ENCODE results near the gene NEDD8.

NEDD8 gene

DNA sequence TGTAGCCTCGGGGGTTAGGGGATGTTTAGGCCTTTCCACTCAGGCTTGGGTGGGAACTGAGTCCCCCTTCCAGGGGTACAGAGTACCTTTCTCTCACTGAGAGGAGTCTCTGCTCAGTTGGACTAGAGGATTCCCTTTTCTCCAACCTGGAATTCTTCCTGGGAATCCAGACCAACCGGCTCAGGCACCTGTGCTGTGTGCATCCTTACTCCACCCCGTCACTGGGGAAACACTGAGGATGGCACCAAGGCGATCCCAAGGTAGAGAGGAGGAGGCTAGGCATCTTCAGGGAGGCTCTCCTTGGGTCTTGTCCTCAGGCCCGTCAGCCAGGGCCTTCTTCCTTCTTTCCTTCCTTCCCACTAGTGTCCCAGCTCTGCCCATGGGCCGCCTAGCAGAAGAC lies 31.7 kb upstream of the NEDD8 start:
- no peak for DNase-seq (ENCODE audit: low read depth)

DNA sequence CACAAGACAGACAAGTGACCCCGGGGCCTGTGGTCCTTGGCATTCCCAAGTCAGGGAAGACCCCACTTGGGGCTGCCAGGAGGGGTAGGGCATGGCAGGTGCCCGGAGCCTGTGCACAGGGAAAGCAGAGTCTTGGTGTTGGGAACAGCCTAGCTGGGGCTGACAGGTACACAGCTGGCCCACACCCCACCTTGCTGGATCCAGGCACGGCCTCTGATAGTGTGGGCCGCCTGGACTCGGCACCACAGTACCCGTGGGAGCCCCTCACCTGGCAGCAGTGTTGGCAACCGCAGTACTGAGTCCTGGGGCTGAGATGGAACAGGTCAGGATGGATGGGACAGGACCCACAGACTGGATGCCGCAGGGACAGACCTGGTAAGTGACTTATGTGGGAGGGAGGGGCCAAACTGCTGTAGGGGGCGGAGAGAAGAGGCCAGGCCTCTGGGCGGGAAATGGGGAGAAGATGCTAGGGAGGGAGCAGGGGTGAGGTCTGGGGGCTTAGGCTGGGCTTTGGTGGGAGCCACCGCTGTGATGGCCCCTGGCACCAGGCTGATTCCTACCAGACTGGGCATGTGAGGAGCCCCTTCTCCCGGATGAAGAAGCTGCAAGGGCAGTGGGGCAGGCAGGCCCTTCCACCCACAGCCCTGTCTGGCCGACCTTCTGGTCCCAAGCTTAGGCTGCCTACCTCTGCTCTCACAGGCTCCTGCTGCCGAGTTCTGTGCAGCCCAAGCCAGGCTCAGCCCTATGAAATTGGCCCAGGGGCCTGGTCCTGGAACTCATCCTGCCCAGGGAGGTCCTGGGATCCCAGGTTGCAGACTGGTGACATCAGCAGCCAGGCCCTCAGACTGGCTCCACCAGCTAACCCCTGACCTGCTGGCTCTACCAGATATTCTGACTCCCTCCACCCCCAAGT lies 30.9 kb upstream of the NEDD8 start, which contains the start of gene TGM1:
Gene TGM1 (minus strand): TSS at position 357 of the 913 bp plus-strand sequence. CDS start 825 bp downstream, outside the sequence.
- no peak for DNase-seq (ENCODE audit: low read depth)

DNA sequence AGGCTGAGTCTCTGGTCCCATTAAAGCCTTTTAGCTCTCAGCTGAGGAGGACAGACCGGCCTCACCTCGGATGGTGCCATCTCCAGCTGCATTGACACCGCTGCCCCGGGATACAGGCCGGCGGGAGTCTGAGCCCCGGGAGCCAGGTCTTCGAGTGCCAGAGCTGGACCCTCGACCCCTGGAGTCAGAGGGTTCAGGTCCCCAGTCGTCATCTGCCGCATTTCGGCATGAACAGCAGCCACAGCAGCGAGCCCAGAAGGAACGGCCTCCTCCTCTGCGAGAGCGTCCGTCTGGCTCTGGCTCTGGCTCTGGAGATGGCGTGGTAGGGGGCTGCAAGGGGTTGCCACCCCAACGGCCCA lies 29.8 kb upstream of the NEDD8 start:
- DNase-seq (ENCODE audit: low read depth): no peak

DNA sequence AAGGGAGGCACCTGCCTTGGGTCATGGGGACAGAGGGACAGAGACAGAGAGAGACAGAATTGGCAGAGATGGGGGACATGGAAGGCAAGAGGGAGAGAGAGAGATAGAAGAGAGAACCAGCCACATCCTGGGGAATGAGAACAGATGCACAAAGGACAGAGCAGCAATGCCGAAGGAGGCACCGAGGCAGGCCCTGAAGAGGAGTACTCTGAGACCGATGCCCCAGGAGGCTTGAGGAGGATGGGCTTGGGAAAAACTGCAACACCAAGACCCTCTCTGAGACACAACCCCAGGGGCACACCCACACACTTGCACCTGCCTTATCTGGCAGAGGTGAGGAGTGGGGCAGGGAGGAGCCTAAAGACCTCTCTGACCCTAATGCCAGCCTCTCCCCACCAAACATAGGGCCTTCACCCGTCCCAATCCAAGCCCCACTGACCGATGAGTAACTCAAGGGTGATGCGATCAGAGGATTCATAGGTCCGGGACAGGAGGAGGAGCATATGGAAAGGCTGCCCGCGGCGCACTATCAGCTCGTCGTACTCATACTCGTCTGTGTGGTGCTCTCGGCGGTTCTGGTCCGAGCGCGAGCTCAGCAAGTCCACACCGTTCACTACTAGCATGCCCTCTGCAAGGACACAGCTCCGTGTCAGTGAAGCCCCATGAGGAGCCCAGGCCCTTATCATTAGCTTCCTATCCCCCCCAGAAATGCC lies 29.2 kb upstream of the NEDD8 start:
- no peak for DNase-seq (ENCODE audit: low read depth)

DNA sequence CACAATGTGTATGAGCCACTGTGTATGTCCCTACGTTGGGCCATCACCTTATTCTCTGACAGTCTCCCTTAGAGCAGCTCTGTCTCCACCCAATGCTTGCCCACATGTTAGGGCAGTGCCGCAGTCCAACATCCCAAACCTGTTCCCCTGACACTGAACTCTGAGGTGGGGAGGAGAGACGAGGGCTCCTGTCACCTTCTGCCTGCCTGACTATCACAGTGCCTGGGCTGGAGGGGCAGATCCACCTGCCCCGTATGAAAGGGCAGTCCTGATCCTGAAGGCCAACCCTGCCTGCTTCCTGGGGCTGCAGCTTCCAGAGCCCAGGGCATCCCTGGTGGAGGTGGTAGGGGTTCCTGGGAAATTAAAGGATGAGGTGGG lies 28.6 kb upstream of the NEDD8 start:
- DNase-seq (ENCODE audit: low read depth): no peak

DNA sequence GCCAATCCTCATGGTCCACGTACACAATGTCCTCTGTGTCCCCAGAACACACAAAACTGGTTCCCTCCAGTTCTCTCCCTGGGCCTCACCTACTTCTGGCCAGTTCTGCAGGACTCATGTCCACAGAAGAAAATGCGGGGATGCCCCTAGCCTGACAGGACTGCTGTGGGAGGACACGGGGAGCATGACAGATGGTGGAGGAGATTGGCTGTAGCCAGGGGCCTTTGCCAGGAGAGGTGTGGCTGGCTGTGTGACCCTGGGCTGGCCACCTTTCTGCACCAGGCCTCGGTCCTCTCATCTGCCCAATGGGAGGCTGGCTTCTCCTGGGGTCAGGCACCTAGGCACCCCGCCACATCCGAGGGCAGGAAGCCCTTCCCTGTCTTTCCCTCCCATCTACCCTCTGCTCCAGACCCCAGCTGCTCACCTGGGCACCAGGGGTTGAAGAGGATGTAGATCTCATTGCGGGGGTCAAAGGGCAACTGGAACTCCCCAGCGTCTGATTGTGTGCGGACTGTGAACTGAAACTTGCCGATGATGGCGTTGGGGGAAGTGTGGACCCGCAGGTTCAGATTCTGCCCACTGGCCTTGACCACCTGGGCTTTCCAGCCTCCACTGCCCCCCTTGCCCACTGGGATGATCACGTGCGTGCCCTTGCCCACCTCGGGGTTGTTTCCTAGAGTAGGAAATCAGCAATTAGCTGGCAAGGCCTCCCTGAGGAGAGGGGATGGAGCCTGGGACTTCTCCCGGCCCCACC lies 28.0 kb upstream of the NEDD8 start:
- no peak for DNase-seq (ENCODE audit: low read depth)

DNA sequence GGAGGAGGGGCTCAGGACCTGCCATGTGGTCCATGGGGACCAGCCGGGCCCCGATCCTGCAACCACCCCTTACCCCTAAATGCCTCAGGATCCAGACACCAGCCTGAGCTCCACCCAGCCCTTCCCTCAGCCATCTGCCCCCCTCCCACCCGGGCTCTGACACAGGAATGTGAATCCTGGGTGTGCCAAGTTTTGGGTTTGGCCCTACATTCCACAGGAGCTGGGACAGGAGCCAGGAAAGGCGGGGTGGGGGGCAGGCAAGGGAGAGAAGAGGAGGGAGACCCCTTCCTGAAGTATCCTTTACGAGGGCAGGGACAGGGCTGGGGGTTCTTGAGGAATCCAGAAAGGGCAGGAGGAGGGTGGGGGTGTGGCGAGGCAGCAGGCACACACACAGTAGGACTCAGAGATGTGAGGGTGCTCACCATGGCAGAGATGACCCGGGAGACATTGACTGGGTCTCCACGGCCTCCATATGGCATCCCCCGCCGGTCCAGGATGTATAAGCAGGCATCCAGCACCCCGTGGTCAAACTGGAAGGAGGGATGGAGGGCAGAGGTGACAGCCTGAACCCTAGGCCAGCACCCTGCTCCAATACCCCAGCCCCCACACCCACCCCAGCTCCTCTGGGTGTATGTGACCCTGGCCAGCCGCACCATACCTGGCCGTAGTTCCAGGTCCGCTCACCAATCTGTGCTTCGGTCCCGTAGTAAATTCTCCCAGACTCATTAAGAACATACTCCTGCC lies 27.3 kb upstream of the NEDD8 start:
- no peak for DNase-seq (ENCODE audit: low read depth)

DNA sequence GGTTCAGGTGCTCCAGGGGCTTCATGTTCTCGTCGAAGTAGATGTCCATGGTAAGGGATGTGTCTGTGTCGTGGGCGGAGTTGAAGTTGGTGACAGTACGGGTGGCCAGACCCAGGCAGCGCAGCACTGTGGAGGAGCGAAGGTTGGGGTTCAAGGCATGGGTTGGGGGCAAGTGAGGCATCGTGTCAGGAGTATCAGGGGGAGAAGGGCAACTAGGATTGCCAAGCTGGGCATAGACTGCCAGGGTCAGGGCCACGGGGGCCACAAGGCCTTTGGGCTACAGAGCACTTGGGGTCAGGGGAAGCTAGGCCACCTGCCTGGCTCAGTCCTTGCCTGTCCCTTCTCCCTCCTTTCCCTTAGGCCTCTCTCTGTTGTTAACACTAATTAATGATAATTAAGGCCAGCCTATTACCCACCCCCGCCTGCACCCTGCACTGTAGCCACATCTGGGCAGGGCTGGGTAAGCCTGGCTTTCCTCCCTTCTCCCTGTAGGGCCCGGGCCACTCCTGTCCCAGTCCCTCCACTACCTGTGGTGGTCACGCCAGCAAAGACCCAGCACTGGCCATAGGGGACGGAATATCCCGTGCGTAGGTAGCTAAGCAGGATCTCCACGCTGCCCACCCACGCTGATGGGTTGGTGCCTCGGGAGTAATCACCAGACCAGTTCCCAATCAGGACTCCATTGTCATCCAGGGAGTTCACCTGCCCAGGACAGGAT lies 26.5 kb upstream of the NEDD8 start:
- no peak for DNase-seq (ENCODE audit: low read depth)

DNA sequence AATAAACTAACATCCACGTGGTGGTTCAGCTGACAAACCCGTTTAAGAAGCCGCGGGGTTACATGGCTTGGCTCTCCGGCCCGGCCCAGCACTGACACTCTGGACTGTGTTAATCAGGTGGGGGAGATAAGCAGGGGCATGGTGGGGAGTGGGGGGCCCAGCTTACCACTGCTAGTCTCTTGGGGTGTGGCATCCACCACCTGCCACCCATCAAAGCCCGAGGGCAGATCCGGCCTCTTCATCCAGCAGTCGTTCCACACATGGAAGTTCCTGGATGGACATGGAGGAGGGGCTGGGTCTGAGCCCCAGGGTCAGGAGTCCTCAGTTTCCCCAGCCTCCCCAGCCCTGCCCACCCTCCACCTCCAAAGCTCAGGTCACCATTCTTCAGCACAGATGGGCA lies 26.0 kb upstream of the NEDD8 start:
- no peak for DNase-seq (ENCODE audit: low read depth)

DNA sequence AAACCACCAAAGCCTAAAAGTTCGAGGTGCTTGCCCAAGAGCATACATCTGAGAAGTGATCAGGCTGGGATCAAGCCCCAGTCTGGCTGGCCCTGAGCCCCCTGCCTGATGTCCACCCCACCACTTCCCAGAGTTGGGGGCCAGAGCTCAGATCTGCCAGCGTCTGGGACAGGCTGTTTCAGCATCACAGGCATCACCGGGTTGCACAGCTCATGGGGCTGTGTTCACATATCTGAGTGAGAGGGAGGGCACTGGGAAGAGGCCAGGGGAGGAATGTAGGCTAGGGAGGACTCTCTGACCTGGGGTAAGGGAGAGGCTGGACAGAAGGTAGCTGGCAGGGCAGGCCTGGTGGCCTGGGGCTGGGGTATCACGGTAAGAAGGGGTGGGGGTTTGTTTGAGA lies 24.8 kb upstream of the NEDD8 start:
- no peak for DNase-seq (ENCODE audit: low read depth)

DNA sequence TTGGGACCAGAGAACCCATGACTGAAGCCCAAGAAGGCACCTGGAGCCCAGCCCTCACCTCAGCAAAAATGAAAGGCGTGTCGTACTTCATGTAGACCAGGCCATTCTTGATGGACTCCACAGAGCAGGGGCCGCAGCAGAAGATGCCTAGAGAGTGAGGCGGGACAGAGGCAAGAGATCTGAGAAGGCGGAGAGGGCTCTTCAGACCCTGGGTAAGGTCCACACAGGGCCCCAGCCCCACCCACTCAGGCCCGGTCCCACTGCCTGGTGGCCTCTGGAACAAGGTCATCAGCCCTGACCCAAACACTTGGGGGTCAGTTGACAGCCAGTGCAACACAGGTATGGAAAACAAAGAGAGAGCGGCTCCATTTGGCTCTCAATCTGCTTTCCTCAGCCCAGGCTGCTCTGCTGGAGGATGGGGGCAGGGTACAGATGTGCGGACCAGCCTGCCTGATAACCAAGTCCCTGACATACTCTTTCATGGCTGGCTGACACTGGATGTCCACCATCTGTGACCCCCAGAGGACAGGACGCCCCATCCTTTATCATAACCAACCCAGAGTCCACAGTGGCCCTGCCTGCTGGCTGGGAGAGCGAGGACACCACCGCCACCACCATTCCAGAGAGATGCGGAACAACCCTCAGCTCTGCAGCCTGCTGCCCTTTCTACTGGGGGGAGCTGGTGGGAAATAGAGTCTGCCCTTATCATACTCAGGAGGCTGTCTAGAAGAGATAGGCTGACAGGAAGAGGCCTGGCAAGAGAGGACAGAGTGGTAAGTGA lies 24.0 kb upstream of the NEDD8 start:
- no peak for DNase-seq (ENCODE audit: low read depth)

DNA sequence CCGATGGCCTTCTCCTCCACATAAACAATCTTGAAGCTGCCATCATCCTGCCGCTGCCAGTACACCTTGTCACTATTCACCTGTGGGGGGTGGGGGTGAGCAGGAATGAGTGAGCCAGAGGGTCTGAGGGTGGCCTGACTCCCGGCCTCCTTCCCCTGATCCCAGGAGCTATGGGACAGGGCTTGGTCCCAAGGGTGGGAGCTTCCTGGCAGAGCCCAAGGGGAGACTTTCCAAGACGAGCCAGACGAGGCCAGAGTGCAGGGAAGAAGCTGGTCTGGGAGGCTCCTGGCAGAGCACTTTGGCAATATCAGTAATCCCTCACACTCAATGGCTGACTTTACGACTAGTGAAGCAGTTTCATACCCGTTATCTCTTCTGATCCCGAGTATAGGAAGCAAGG lies 23.3 kb upstream of the NEDD8 start:
- DNase-seq (ENCODE audit: low read depth): no peak

DNA sequence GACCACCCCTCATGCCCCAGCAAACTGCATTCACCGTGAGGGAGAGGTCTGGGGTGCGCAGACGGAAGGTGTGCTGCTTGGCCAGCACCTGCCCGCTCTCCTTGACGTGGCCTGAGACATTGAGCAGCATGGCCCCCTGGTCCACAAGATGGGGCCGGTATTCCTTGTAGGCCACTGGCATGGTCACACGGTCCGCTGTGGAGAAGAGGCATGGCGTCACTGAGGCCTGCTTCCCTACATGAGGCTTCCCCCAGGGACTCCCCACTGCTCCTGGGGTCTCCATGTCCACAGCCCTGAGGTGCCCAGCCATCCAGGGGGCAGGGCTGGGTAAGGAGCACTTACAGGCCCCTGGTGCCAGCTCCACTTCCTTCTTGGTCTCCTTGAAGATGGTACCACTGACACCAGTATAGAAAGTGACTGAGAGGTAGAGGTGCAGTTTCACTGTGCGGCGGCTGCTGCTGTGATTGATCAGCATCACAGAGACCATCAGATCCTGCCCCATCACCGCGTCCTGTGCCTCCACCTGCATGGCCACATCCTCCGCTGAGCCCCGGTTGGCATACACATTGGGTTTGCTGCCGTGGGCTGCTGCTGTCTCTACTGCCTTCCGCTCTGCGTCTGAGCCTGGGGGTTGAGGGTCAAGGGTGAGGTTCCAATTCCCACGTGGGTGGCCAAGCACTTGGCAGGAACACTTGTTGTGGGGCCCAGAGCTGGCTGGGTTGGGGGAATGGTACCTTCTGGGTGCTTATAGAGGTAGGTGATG lies 22.6 kb upstream of the NEDD8 start:
- no peak for DNase-seq (ENCODE audit: low read depth)

DNA sequence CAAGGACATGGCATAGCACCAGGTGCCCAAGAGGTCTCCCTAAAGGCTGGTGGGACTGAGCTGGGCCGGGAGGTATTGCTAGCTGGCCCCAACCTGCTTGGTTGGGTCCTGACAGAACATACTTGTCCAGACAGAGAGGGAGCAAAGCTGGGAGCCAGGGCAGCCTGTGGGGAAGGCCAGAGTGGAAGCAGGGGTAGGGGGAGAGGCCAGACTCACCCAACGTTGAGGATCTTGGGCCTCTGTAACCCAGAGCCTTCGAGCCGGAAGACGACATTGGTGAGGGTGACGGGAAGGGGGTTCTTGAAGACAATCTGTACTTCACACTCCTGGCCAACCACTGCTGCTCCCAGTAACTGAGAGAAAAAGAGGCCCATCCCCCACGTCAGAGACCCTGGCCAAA lies 21.8 kb upstream of the NEDD8 start:
- no peak for DNase-seq (ENCODE audit: low read depth)

DNA sequence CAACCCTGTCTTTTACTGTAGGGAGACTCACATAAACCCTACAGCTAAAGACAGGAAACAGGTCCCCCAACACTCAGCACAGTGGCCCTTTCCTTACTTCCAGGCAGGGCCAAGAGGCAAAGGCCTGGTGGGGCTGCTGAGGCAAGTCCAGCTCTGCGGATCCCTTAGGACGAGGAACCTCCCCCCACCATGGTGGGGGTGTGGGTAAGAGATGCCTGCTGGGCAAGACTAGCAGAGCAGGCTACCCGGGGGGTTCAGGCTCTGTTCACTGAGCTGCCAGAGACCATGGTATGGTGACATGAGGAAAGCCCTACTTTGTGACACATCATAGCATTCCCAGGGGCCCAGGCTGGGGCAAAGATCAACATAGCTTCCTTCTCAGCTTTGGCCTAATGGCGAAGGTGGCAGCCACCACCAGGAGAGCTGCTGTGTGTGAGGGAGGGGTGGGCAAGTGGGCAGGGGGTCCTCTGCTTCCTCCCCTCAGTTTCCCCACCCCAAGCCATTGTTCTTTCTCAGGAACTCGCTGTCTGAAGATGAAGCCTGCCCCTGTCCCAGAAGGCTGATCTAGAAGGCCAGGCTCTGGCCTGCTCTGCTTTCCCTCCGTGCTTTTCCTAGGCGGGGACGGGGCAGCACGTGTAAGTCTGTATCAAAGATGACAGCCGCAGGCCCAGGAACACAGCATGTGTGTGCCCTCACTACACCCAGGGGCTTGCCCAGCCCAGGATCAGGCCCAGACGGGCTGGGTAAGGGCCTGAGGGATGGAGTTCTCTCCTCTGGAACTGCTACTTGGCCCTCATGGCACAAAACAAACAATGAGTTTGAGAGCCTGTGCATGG lies 20.3 kb upstream of the NEDD8 start:
- DNase-seq (ENCODE audit: low read depth): no peak

DNA sequence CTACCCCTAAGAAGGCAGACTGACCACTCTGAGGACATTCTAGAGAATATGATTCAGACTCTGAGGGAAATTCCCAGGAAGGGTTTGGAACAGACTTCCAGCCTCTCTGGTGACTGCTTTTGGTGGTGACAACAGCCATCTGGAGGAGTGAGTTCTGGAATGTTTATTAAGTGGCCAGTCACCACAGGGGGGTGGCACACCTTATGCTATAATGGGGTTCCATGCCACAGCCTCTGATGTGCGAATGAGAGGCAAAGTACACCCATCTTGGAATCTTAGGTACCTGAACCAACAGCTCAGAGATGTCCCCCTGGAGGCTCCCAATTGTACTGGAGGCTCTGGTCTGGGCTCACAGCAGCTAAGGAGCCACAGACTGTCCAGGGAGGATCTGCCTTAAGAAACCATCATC lies 19.7 kb upstream of the NEDD8 start:
- no peak for DNase-seq (ENCODE audit: low read depth)

DNA sequence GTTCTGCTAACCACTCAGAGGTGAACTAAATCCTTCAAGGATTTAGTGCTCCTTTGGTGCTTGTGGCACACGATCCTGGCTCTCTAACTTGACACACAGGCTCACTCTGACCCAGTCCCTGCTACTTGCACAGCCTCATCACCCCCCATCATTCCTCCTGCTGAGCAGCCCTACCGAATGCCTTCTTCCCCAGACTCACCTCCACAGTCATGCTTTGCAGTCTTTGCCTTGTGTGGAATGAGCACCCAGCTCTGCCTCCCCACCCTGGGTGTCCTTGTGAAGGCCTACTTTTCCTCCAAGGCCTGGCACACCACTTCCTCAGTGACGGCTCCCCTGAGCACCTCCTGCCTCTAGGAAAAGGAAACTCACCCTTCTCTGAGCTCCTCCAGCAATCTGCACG lies 18.2 kb upstream of the NEDD8 start:
- DNase-seq (ENCODE audit: low read depth): no peak

DNA sequence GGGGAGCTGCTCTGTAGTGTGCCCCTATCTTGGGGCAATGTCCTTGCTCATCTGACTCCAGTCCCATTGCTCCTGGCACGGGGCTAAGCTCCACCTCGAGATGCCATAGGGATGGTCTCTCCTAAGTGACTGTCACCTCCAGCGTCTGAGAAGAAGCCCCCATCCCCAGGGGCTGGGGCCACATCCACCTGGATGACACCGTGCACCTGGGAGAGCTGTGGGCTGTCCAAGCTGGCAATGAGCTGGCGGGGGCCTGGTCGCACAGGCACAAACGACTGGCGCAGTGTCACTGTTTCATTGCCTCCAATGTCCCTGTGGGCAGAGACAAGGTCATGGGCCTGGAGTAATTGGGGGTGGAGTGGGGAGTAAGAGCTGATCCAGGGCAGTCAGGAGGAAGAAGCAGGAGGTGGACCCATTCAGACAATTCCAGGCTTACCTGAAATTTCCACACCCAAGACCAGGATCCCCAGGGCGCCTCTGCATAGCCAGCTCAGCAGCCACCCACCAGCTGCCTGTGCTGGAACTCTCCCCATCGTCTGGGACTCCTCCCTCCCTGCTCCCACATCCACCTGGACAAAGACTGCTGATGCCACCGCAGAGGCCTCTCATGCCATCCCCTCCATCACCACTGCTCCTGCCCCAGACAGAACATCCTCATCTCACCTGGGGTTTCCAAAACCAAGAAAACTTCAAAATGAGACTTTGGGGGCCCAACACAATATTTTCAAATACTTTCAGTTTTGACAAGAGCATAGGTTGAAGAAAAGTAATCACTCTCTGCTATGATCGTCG lies 17.3 kb upstream of the NEDD8 start:
- DNase-seq (ENCODE audit: low read depth): no peak

Measured in stimulated activated CD8-positive, alpha-beta memory T cell treated with anti-CD3 and anti-CD28 coated beads, Interleukin-12 subunit alpha, Interleukin-12 subunit beta, amount 100 ng/mL, for 4 hours (primary cell).